Gastroesophageal sphincter (tissue), 4 donors: ENCODE data around the gene SOX15. TPM values are rescaled to one million over a fixed set of nuclear protein-coding genes. Genes with fewer than 3 reads are reported as not detected.

Source experiments
- ATAC-seq: fragments of 150-250 bp; one replicate; pipeline ENCODE4 v1.9.1; 2016; ENCODE audit warnings: mild to moderate bottlenecking, moderate library complexity
- H3K27ac ChIP-seq, 4 donors: fragments of 200-600 bp; sonication (generic) in 3 of 4; 1 replicate in 3 of 4; 2 replicates in 1 of 4; pipeline ENCODE4 v1.5.1; 2016 to 2019
- H3K27me3 ChIP-seq: fragments of 200-600 bp; sonication (generic); one replicate; pipeline ENCODE4 v1.5.1; 2019
- H3K36me3 ChIP-seq, 2 donors: fragments of 200-600 bp; sonication (generic); one replicate each; pipeline ENCODE4 v1.5.1; 2019; ENCODE audit warnings: control low read depth in 1 of 2
- H3K4me1 ChIP-seq, 3 donors: fragments of 200-600 bp; sonication (generic); 1 replicate in 2 of 3; 2 replicates in 1 of 3; pipeline ENCODE4 v1.5.1; 2016 to 2019; ENCODE audit warnings: control low read depth in 2 of 3
- H3K4me3 ChIP-seq, 2 donors: fragments of 200-600 bp; sonication (generic); one replicate each; pipeline ENCODE4 v1.5.1; 2019; ENCODE audit warnings: mild to moderate bottlenecking in 1 of 2, moderate library complexity in 1 of 2
- H3K9me3 ChIP-seq, 3 donors: fragments of 200-600 bp; sonication (generic); one replicate each; pipeline ENCODE4 v1.5.1; 2017 to 2019; ENCODE audit warnings: control low read depth in 2 of 3
- CTCF ChIP-seq, 4 experiments: fragments of 200-600 bp in 2 of 4; fragments of 450-650 bp in 2 of 4; sonication (generic) in 1 of 4; IDR thresholded peaks; one replicate each; pipeline ENCODE4 v1.5.1; 2017 to 2019; ENCODE audit warnings: antibody characterized with exemption in 4 of 4, mild to moderate bottlenecking in 2 of 4, moderate library complexity in 2 of 4
- EP300 ChIP-seq: sonication (generic); formaldehyde crosslinking; IDR thresholded peaks from one replicate; pipeline ENCODE4 v1.6.1; 2017; ENCODE audit warnings: antibody characterized with exemption, mild to moderate bottlenecking
- POLR2A ChIP-seq, 2 donors: fragments of 450-650 bp; IDR thresholded peaks; one replicate each; pipeline ENCODE4 v1.6.1; 2017; ENCODE audit warnings: antibody characterized with exemption in 2 of 2, mild to moderate bottlenecking in 2 of 2, moderate library complexity in 1 of 2
- POLR2AphosphoS5 ChIP-seq: sonication (generic); formaldehyde crosslinking; IDR thresholded peaks from one replicate; pipeline ENCODE4 v1.6.1; 2017; ENCODE audit warnings: antibody characterized with exemption
- WGBS, 2 donors: methylation state at CpG; one replicate each; pipeline ENCODE4 v1.1.5; 2018; ENCODE audit warnings: low coverage in 1 of 2; 5-methylcytosine and 5-hydroxymethylcytosine counted together
- total RNA-seq, 4 donors: library from RNA; depleted of rRNA; stranded (reverse); fragments of >200 nt; gene quantifications; one replicate each; pipeline ENCODE4 v1.1.0, GENCODE V29; 2016

Gene SOX15
- total RNA-seq, 4 donors from 2014 or later = 5.1 to 9.0 (median 5.9) TPM

- no peak for ATAC-seq
- 9 to 34% methylated on average over 6 to 13 of the region's 22 CpGs for WGBS, 2 donors
- no peaks in the 10 kb centered on the region for H3K9me3 ChIP-seq
- peak overlapping the region in 1 of 2 donors; percentile 84 for H3K4me3 ChIP-seq
- peaks cover 0 to 32% of the 10 kb centered on the region in 2 donors for H3K36me3 ChIP-seq
- peaks cover 2 to 78% (median 50%) of the 10 kb centered on the region in 3 donors for H3K4me1 ChIP-seq
- no peak for TF ChIP-seq POLR2A (IDR thresholded peaks at IDR 0.05)
- TF ChIP-seq EP300 = no peak
- peak in 3 of 4 experiments; percentile 66 to 85 (median 71) for TF ChIP-seq CTCF (IDR thresholded peaks at IDR 0.05)
- no peak for TF ChIP-seq POLR2AphosphoS5
- no peaks in the 10 kb centered on the region for H3K27me3 ChIP-seq
- peak overlapping the region; percentile 67 to 96 (median 93) for H3K27ac ChIP-seq
Observed at GRCh38 chr17:7560172-7561027, 29.5 kb downstream of the SOX15 start.

- H3K9me3 ChIP-seq = no peaks in the 10 kb centered on the region
- 53 to 70% methylated on average over 5 to 16 of the region's 18 CpGs for WGBS, 2 donors
- no peaks in the 10 kb centered on the region for H3K27me3 ChIP-seq
- H3K4me3 ChIP-seq = peak overlapping the region; percentile 14 to 84
- no peak for TF ChIP-seq POLR2A (IDR thresholded peaks at IDR 0.05)
- TF ChIP-seq EP300 = no peak
- no peak for TF ChIP-seq POLR2AphosphoS5
- no peak for TF ChIP-seq CTCF (IDR thresholded peaks at IDR 0.05)
- H3K36me3 ChIP-seq = peaks cover 0 to 24% of the 10 kb centered on the region in 2 donors
- H3K27ac ChIP-seq = peak overlapping the region; percentile 88 to 96 (median 93)
- H3K4me1 ChIP-seq = peaks cover 2 to 75% (median 50%) of the 10 kb centered on the region in 3 donors
- ATAC-seq = no peak
Observed at GRCh38 chr17:7559320-7560171, 30.3 kb downstream of the SOX15 start.

- Histone ChIP-seq H3K27ac (peak within 1 kb of the TSS; percentile 88 to 96 (median 93)), H3K4me3 (peak within 1 kb of the TSS; percentile 14 to 84), H3K9me3 (no peaks in the 10 kb centered on the region), H3K4me1 (peaks cover 2 to 67% (median 50%) of the 10 kb centered on the region in 3 donors), H3K36me3 (peaks cover 0 to 19% of the 10 kb centered on the region in 2 donors), H3K27me3 (no peaks in the 10 kb centered on the region)
- ATAC-seq = peak; percentile 33
- TF ChIP-seq POLR2A (IDR thresholded peaks at IDR 0.05) = no peak
- TF ChIP-seq POLR2AphosphoS5 = no peak
- no peak for TF ChIP-seq CTCF (IDR thresholded peaks at IDR 0.05)
- no peak for TF ChIP-seq EP300
- WGBS, 2 donors = 31 to 38% methylated on average over 6 to 13 of the region's 16 CpGs
Observed at GRCh38 chr17:7558544-7559319, 31.2 kb downstream of the SOX15 start, which contains the start of gene TNFSF13. Gene TNFSF13, plus strand, starts transcription at chr17:7558750. Its CDS starts 290 bp downstream, at chr17:7559040.

DNA sequence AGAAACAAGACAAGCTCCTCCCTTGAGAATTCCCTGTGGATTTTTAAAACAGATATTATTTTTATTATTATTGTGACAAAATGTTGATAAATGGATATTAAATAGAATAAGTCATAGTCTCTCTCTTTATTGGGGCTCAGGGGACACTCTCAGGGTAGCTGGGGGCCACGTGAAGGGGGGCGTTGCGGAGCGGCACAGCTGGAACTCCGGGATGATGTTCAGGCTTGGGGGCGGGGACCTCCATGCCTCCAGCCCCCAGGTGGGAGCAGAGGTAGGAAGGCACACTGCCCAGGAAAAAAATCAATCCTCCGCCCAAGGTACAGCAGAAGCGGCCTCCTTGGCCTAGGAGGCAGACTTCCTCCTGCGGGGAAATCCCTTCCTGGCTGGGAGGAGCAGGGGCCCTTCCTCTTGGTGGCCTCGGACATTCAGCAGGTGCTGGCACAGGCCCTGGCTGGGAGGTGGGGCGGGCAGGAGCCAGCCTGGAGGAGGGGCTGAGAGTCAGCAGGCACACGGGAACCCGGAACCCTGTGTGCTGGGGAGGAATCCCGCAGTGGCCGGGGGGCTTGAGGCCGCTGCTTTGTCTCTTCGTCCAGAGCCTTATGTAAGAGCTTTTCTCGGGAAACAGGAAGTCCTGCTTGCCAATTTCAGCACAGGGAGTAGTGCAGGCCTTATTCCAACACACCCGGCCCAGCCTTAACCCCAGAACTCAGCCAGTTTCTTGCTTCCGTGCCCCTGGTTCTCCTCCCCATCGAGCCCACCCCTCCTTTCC is 31.9 kb downstream of the SOX15 start:
- TF ChIP-seq POLR2A (IDR thresholded peaks at IDR 0.05) (peak; percentile 33 to 36), POLR2AphosphoS5 (peak; percentile 78), CTCF (IDR thresholded peaks at IDR 0.05) (no peak)
- Histone ChIP-seq H3K9me3 (no peaks in the 10 kb centered on the region), H3K4me3 (peak overlapping the region; percentile 4 to 84), H3K4me1 (peaks cover 2 to 59% (median 42%) of the 10 kb centered on the region in 3 donors), H3K36me3 (peaks cover 0 to 19% of the 10 kb centered on the region in 2 donors), H3K27me3 (no peaks in the 10 kb centered on the region), H3K27ac (peak overlapping the region; percentile 88 to 96 (median 93))
- whole genome bisulfite sequencing, 2 donors = 8 to 33% methylated on average over 3 to 19 of the region's 21 CpGs
- ATAC-seq = peak; percentile 75
